Ectodermal cell (in vitro differentiated cells): ENCODE results near the gene KIF26A.

Source experiments
- H3K27ac ChIP-seq: 2 replicates; pipeline ENCODE4 v1.7.0; 2013; ENCODE audit warnings: mild to moderate bottlenecking, low read depth, low read length; ENCODE audit not compliant: insufficient read depth, poor library complexity, severe bottlenecking
- H3K27me3 ChIP-seq: 2 replicates; pipeline ENCODE4 v1.7.0; 2013; ENCODE audit warnings: mild to moderate bottlenecking, low read length; ENCODE audit not compliant: insufficient read depth, control insufficient read depth, poor library complexity, severe bottlenecking
- H3K36me3 ChIP-seq: one replicate; pipeline ENCODE4 v1.7.0; 2013; ENCODE audit warnings: low read length; ENCODE audit not compliant: control insufficient read depth, insufficient read depth
- H3K4me1 ChIP-seq: one replicate; pipeline ENCODE4 v1.7.0; 2013; ENCODE audit warnings: low read length; ENCODE audit not compliant: control insufficient read depth, insufficient read depth
- H3K4me3 ChIP-seq: 2 replicates; pipeline ENCODE4 v1.7.0; 2013; ENCODE audit warnings: low read depth, low read length, control low read depth; ENCODE audit not compliant: insufficient read depth
- H3K9me3 ChIP-seq: 2 replicates; pipeline ENCODE4 v1.7.0; 2013; ENCODE audit warnings: mild to moderate bottlenecking, low read length, moderate library complexity; ENCODE audit not compliant: control insufficient read depth
- WGBS, 2 experiments: methylation state at CpG; one replicate each; pipeline ENCODE4 v1.1.7; 2013; ENCODE audit warnings: missing lambda C conversion rate in 2 of 2; 5-methylcytosine and 5-hydroxymethylcytosine counted together

Gene KIF26A

DNA sequence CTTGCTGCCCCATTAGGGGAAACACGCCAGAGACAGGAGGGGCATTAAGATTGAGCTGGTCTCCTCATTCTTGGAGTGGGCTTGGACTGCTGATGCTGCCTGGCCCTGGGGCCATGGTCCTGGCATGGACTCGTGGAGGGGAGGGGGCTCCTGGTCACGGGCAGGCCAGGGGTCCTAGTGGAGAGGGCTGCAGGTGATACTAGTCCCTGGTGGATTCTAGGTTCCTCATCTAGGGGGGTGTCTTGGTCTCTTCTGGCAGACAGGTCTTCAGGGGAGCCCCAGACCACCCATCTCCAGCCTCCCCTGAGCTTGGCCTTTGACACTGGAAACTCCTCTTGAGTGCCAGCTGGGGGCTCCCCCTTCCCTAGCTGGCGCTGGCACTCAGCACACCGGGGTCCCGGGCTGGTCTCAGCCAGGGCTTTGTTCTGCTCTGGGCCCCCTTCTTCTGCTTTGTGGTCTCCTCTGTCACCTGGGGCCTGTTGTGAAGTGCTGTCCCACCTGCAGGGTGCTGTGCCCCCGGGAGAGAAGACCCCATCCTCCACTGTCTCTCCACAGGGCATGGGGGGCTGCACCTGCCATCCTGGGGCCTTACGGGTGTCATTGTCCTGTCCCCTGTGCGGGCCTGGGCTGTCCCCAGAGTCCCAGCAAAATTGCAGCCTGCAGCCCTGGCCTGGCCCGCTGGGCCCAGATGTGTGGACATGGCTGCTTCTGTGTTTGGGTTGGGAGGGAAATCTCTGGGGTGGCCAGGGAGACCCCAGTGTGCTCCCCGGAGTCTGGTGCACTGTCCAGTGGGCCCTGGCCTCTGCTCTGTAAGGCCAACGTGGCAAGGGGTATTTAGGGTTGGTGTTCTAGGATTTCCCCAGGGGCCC lies 2.3 kb downstream of the KIF26A start:
- Histone ChIP-seq H3K36me3 (no peaks in the 10 kb centered on the region), H3K4me1 (peaks cover 29% of the 10 kb centered on the region), H3K4me3 (no peak overlapping the region), H3K9me3 (no peaks in the 10 kb centered on the region), H3K27ac (no peak overlapping the region), H3K27me3 (peaks cover 53% of the 10 kb centered on the region)
- 81 to 83% methylated on average over 12 of the region's 12 CpGs for WGBS, 2 experiments

DNA sequence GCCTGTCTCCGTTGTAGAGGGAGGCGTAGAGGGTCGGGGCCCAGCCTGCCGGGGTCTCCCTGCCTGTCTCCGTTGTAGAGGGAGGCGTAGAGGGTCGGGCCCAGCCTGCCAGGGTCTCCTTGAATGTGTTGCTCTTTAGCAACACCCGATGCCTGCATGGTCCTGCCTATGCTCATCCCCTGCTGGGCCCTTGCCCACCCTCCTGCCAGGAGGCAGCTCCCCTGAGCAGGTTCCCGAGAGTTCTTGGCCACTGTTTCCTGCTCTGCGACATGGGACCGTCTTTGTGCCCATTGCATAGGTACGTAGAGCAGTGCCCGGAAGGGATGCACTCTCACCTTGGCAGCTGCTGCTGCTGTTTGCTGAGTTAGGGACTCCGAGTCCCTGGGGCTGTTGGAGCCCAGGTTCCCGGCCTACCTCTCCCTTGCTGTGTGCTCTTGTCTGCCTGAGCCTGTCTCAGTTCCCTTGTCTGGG lies 3.3 kb downstream of the KIF26A start:
- H3K27me3 ChIP-seq, result peaks cover 44% of the 10 kb centered on the region
- 90 to 93% methylated on average over 15 of the region's 15 CpGs for WGBS, 2 experiments
- H3K4me3 ChIP-seq, result no peak overlapping the region
- H3K36me3 ChIP-seq, result no peaks in the 10 kb centered on the region
- H3K9me3 ChIP-seq, result no peaks in the 10 kb centered on the region
- peaks cover 26% of the 10 kb centered on the region for H3K4me1 ChIP-seq
- no peak overlapping the region for H3K27ac ChIP-seq

DNA sequence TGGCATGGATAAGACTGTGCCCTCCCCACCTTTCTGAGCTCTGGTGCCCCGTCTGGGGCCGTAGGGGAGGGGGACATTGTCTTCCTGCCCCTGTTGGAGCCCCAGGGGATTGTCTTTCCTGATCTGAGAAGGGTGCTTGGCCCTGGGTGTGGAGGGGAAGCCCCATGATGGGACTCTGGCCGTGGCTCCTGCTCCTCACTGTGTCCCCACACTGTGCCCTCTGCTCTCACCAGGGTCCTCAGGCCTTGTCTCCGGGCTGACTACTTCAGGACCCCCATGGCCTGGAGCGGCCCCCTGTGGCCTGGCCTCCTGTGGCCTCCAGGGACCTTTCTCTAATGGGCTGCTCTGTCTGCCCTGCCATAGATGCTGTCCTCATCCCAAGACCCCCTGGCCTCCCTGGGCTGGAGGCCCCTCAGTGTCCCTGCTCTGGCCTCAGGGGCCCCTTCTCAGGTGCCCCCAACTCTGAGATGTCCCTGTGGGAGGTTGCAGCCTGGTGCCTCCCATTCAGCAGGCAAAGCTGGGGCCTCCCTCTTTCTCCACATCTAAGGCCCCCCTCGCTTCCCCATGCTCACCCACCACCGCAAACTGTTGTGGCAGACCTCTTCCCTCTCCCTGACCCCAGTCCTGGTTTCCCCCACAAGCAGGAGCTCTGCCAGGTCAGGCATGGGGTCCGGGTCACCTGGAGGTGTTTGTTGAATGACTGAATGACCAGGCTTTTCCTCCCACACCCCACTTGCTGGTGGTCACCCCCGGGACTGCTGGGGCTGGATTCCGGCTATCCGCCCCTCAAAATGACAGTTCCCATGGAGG lies 4.0 kb downstream of the KIF26A start:
- peaks cover 37% of the 10 kb centered on the region for H3K27me3 ChIP-seq
- WGBS, 2 experiments, result 86 to 89% methylated on average over 11 of the region's 11 CpGs
- H3K4me3 ChIP-seq, result no peak overlapping the region
- H3K36me3 ChIP-seq, result no peaks in the 10 kb centered on the region
- peaks cover 21% of the 10 kb centered on the region for H3K4me1 ChIP-seq
- no peaks in the 10 kb centered on the region for H3K9me3 ChIP-seq
- no peak overlapping the region for H3K27ac ChIP-seq

DNA sequence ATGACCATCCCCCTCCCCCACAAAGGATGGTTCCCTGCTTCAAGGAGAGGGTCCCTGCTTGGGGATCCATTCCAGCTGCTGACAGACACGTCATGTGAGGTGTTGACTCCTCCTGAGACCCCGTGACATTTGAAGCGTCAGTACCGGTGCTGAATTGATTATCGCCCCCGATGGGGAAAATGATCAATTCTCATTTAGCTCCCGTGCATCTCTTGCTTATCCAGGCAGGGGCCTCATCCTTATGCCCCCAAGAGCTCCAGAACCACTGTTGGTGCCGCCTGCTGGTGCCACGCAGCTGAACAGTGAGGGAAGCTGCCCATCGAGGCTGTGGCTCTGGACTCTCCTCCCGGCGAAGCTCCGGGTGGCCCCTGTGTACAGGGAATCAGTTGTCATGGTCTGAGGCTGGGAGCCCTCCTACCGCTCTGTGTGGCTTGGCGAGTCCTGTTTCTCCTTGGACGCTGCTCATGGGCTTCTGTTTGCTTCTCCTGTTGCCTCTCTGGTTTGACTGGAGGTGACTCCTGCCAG lies 4.6 kb downstream of the KIF26A start:
- no peaks in the 10 kb centered on the region for H3K36me3 ChIP-seq
- H3K9me3 ChIP-seq, result no peaks in the 10 kb centered on the region
- no peak overlapping the region for H3K27ac ChIP-seq
- H3K4me3 ChIP-seq, result no peak overlapping the region
- 93% methylated on average over 16 of the region's 16 CpGs for WGBS, 2 experiments
- H3K4me1 ChIP-seq, result peaks cover 28% of the 10 kb centered on the region
- peaks cover 31% of the 10 kb centered on the region for H3K27me3 ChIP-seq

DNA sequence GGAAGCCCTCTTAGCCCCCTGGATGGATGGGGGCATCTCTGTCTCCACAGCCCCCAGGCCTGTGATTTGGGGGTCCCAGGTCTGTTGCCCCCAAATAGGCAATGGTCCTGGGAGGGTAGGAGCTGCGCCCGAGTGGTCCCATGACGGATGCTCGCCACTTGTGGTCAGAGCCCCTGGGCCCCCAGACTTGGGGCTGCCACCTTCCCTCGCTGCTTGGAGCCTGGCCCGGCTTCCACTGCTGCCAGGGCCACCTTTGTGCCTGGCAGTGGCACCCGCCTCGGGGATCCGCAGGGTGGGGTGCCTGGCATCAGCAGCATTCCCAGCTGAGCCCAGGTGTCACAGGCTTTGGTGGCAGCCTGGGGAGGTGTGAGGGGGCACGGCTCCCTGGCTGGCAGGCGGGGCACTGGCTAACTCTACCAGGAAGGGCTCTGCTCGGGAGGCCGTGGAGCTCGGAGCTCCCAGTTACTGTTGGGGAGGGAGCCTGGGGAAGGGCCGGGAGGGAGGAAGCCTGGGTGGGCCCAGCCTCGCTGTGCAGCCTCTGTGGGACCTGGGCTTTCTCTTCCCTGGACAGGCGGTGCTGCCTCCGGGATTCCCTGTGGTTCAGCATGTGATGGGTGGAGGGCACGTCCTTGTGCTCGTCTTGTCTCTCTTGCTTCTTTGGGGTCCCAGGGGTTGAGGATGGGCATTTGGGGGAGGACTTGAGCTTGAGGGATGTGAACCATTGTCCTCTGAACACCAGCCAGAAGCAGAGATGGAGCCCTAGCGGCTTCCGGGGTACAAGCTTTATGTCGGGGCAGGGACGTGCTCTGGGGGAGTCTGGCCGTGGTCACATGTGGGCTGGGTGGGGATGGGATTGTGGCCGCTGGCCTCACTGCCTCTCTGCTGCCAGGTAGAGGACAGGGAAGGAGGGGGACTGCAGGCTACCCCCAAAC lies 5.4 kb downstream of the KIF26A start:
- 89 to 94% methylated on average over 26 of the region's 26 CpGs for WGBS, 2 experiments
- no peaks in the 10 kb centered on the region for H3K9me3 ChIP-seq
- H3K4me1 ChIP-seq, result peaks cover 35% of the 10 kb centered on the region
- peaks cover 23% of the 10 kb centered on the region for H3K27me3 ChIP-seq
- H3K36me3 ChIP-seq, result no peaks in the 10 kb centered on the region
- no peak overlapping the region for H3K4me3 ChIP-seq
- no peak overlapping the region for H3K27ac ChIP-seq

DNA sequence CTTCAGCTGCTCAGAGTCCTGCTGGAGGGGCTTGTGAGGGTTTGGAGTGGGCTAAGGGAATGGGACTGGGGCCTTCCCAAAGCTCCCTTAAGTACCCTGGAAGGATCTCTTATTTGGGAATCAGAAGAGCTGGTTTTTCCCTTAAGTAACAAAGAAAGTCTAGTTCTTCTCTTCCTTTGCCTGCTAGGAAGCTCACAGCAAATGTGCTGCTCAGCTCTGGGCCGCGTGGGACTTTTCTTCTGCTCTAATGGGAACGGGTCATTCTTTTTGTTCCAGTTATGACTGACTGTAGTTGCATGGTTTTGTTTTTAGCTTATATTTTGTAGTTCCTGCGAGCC lies 6.0 kb downstream of the KIF26A start:
- H3K27ac ChIP-seq, result no peak overlapping the region
- no peaks in the 10 kb centered on the region for H3K36me3 ChIP-seq
- no peaks in the 10 kb centered on the region for H3K9me3 ChIP-seq
- no peak overlapping the region for H3K4me3 ChIP-seq
- 91 to 95% methylated on average over 4 of the region's 4 CpGs for WGBS, 2 experiments
- H3K27me3 ChIP-seq, result peaks cover 16% of the 10 kb centered on the region
- peaks cover 37% of the 10 kb centered on the region for H3K4me1 ChIP-seq

DNA sequence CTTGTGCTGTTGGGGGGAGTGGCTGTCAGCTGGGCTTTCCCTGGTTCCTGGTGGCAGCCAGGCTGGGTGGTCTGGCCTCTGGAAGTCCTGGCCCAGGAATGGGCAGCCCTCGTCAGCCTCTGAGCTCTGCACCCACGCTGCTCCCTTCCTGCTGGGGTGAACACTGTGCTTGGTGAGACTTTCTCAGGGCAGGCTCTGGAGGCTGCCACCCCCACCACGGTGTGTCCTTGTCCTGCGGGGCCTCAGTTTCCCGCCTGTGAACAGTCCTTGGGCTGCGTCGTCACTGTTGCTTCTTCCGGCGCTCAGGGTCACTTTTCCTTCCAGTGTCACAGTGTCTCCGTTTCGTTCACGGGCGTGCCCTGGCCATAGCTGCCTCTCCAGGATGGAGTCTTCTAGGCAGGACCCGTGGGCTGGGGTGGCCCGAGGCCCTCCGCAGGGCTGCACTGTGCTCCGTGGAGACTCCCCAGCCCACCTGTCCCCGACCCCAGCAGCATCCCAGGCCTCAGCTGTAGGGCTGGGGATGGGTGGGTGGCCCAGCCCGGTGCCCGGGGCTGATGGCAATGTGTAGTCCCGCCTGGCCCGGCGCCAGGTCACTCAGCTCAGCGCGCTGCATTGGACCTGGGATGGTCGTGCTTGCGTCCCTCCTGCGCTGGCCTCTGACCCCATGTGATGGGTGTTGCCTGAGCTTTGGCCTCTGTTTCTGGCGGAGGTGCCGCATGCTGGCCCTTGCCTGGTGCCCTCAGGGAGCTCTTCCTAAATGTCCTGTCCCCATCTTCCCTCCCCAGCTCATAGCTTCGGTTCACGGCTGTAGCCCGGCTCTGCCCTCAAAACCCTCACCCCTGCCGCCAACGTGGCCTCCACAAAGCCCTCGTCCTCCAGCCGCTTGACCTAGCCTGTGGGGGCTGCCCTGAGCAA lies 6.8 kb downstream of the KIF26A start:
- Histone ChIP-seq H3K36me3 (no peaks in the 10 kb centered on the region), H3K4me3 (no peak overlapping the region), H3K4me1 (peaks cover 33% of the 10 kb centered on the region), H3K27ac (no peak overlapping the region), H3K27me3 (peaks cover 9% of the 10 kb centered on the region), H3K9me3 (no peaks in the 10 kb centered on the region)
- 92 to 94% methylated on average over 37 of the region's 37 CpGs for WGBS, 2 experiments

DNA sequence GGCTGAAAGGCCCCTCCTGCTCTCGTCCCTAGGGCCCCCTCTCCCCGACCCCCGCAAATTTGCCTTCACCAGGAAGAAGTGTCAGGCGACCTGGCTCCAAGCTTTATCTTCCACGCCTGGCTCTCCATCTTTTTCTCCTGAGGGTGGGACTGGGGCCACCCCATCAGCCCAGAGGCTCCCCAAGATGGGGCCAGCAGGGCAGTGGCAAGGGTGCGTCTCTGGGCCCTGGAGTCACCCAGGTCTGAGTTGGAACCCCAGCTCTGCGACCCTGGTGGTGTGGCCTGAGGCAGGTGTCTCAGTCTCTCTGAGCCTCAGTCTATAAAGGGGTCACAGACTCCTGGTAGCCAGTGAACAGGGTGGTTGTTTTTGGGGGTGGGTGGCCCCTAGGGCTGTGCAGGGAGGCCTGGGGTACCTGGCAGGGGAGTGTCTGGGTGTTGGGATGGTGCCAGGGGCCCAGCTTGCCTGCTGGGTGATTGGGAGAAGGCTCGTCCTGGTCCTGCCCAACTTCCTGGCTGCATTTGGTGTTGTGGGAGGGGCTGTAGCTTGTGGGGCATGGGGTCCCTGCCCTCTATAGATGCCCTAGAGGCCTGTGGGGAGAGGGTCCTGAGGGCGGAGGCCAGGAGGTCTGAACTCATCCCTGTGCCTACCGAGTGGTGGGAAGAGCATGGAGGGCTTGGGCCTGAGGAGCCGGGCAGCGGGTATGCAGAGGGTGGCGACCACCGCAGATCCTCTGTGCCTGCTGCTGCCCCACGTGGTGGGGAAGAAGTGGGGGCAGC lies 7.6 kb downstream of the KIF26A start:
- Histone ChIP-seq H3K27ac (no peak overlapping the region), H3K36me3 (no peaks in the 10 kb centered on the region), H3K4me3 (no peak overlapping the region), H3K27me3 (peaks cover 4% of the 10 kb centered on the region), H3K4me1 (peaks cover 25% of the 10 kb centered on the region), H3K9me3 (no peaks in the 10 kb centered on the region)
- WGBS, 2 experiments, result 87 to 91% methylated on average over 15 of the region's 15 CpGs
